GM21515 (cell line): ENCODE data around the gene TMCC1.
"Not testable (repeated sequence)": the region's sequence is repeated elsewhere in the genome, so short reads cannot be mapped to it uniquely, and the experiment has no call there.

Source experiments
- ATAC-seq: cut with Tn5 transposase; IDR thresholded peaks from one replicate; pipeline ENCODE4 v1.9.1; 2021; ENCODE audit not compliant: unreplicated experiment

The TMCC1 gene

GRCh38 chr3:129893581-129894070, at the start of gene TMCC1:
TMCC1 (minus strand) TSS chr3:129893711.
- ATAC-seq = peak; percentile 79

- ATAC-seq = no peak
These were observed 49.5 kb upstream of the TMCC1 start for GRCh38 chr3:129943020-129943419.

- ATAC-seq = no peak
These were observed 48.8 kb upstream of the TMCC1 start for GRCh38 chr3:129942296-129942695.

GRCh38 chr3:129940086-129940485, 46.6 kb upstream of the TMCC1 start:
- ATAC-seq = no peak

- ATAC-seq = no peak
These were observed 44.8 kb upstream of the TMCC1 start for GRCh38 chr3:129938140-129938930.

- no peak for ATAC-seq
These were observed 44.2 kb upstream of the TMCC1 start for GRCh38 chr3:129937717-129938116.

- ATAC-seq = no peak
These were observed 43.2 kb upstream of the TMCC1 start for GRCh38 chr3:129936757-129937156.

GRCh38 chr3:129934234-129935123, 41.0 kb upstream of the TMCC1 start:
- ATAC-seq = no peak

GRCh38 chr3:129933471-129933870, 40.0 kb upstream of the TMCC1 start:
- no peak for ATAC-seq

GRCh38 chr3:129929383-129929782, 35.9 kb upstream of the TMCC1 start:
- no peak for ATAC-seq

- ATAC-seq = no peak
These were observed 33.6 kb upstream of the TMCC1 start for GRCh38 chr3:129927072-129927471.

GRCh38 chr3:129919806-129920205, 26.3 kb upstream of the TMCC1 start:
- no peak for ATAC-seq

- ATAC-seq = no peak
These were observed 25.8 kb upstream of the TMCC1 start for GRCh38 chr3:129919357-129919756.

- no peak for ATAC-seq
These were observed 24.9 kb upstream of the TMCC1 start for GRCh38 chr3:129918461-129918860.

- no peak for ATAC-seq
These were observed 24.0 kb upstream of the TMCC1 start for GRCh38 chr3:129917423-129918007.

- ATAC-seq = no peak
These were observed 20.1 kb upstream of the TMCC1 start for GRCh38 chr3:129913618-129914017.

- ATAC-seq = no peak
These were observed 17.9 kb upstream of the TMCC1 start for GRCh38 chr3:129911261-129911861.

GRCh38 chr3:129909235-129909634, 15.7 kb upstream of the TMCC1 start:
- not testable (repeated sequence) for ATAC-seq

- ATAC-seq = no peak
These were observed 14.9 kb upstream of the TMCC1 start for GRCh38 chr3:129908417-129908816.

- not testable (repeated sequence) for ATAC-seq
These were observed 7.8 kb upstream of the TMCC1 start for GRCh38 chr3:129901272-129901671.

- no peak for ATAC-seq
These were observed 3.5 kb upstream of the TMCC1 start for GRCh38 chr3:129897026-129897425.
